Upper lobe of right lung (tissue), 1 donor: Measurements from ENCODE around the gene GP1BB. TPM values are rescaled to one million over a fixed set of nuclear protein-coding genes. Genes with fewer than 3 reads are reported as not detected.

Experiments used
- ATAC-seq: fragments of 200-7000 bp; cut with Tn5 transposase; one replicate; pipeline ENCODE4 v1.9.1; 2020; ENCODE audit warnings: mild to moderate bottlenecking, moderate library complexity
- DNase-seq: peaks from one replicate; pipeline ENCODE4 v3.0.0-alpha.2; 2020
- H3K27ac ChIP-seq: fragments of 200-600 bp; one replicate; pipeline ENCODE4 v1.8.0; 2022
- H3K27me3 ChIP-seq: fragments of 200-600 bp; one replicate; pipeline ENCODE4 v1.8.0; 2022; ENCODE audit warnings: mild to moderate bottlenecking
- H3K36me3 ChIP-seq: fragments of 200-600 bp; one replicate; pipeline ENCODE4 v1.8.0; 2022
- H3K4me1 ChIP-seq: fragments of 200-600 bp; one replicate; pipeline ENCODE4 v1.8.0; 2022
- H3K4me3 ChIP-seq: fragments of 200-600 bp; one replicate; pipeline ENCODE4 v1.8.0; 2022; ENCODE audit warnings: mild to moderate bottlenecking
- H3K9me3 ChIP-seq: fragments of 200-600 bp; one replicate; pipeline ENCODE4 v1.8.0; 2022
- CTCF ChIP-seq: fragments of 200-600 bp; IDR thresholded peaks from one replicate; pipeline ENCODE4 v1.8.0; 2022; ENCODE audit warnings: antibody characterized with exemption
- intact Hi-C: fragments of 100-400 bp; cut with DNase I; formaldehyde crosslinking; loops from one replicate; pipeline ENCODE4 v1.11.0; 2022
- total RNA-seq: library from RNA; stranded (reverse); fragmentation: NEBNext Ultra II Directional; extraction: Animal tissue kit (Norgen Biotek cat#: 25700); gene quantifications from one replicate; pipeline ENCODE4 v1.2.1, GENCODE V29; 2021
- donor health status: DM: no; HTN: yes; CAD: no; lungs with severe emphysema.

GP1BB gene
- total RNA-seq, 1 donor from 2014 or later = 1.3 TPM

- no peak for TF ChIP-seq CTCF
- intact Hi-C loops = no loop called here
- Histone ChIP-seq H3K4me1 (no peaks in the 10 kb centered on the region), H3K9me3 (no peaks in the 10 kb centered on the region), H3K4me3 (no peak overlapping the region), H3K27me3 (peaks cover 14% of the 10 kb centered on the region), H3K27ac (no peak overlapping the region), H3K36me3 (no peaks in the 10 kb centered on the region)
- ATAC-seq (no peak), DNase-seq (peak; percentile 3)
These were observed 32.2 kb upstream of the GP1BB start for GRCh38 chr22:19691007-19691720.

- Histone ChIP-seq H3K27me3 (peaks cover 14% of the 10 kb centered on the region), H3K36me3 (no peaks in the 10 kb centered on the region), H3K9me3 (no peaks in the 10 kb centered on the region), H3K4me3 (no peak overlapping the region), H3K27ac (no peak overlapping the region), H3K4me1 (no peaks in the 10 kb centered on the region)
- peak; percentile 54 for ATAC-seq
- intact Hi-C loops = no loop called here
- no peak for TF ChIP-seq CTCF
- DNase-seq = peak; percentile 63
These were observed 31.5 kb upstream of the GP1BB start for GRCh38 chr22:19691721-19692341.

GRCh38 chr22:19693581-19693980, 29.8 kb upstream of the GP1BB start:
- Histone ChIP-seq H3K36me3 (no peaks in the 10 kb centered on the region), H3K27me3 (peaks cover 6% of the 10 kb centered on the region), H3K27ac (no peak overlapping the region), H3K4me3 (no peak overlapping the region), H3K4me1 (no peaks in the 10 kb centered on the region), H3K9me3 (no peaks in the 10 kb centered on the region)
- intact Hi-C loops = no loop called here
- no peak for TF ChIP-seq CTCF
- peak; percentile 48 for DNase-seq
- ATAC-seq = no peak

- Histone ChIP-seq H3K27ac (no peak overlapping the region), H3K4me1 (no peaks in the 10 kb centered on the region), H3K4me3 (no peak overlapping the region), H3K36me3 (no peaks in the 10 kb centered on the region), H3K27me3 (peaks cover 6% of the 10 kb centered on the region), H3K9me3 (no peaks in the 10 kb centered on the region)
- no peak for ATAC-seq
- intact Hi-C loops = no loop called here
- peak; percentile 30 for DNase-seq
- TF ChIP-seq CTCF = no peak
These were observed 29.2 kb upstream of the GP1BB start for GRCh38 chr22:19693981-19694670.

- intact Hi-C loops = no loop called here
- no peak for TF ChIP-seq CTCF
- peak; percentile 55 for DNase-seq
These were observed 28.6 kb upstream of the GP1BB start for GRCh38 chr22:19694696-19695095.

More at GRCh38 chr22:19694696-19695095, 28.6 kb upstream of the GP1BB start:
- no peak overlapping the region for H3K4me3 ChIP-seq
- H3K4me1 ChIP-seq = no peaks in the 10 kb centered on the region
- peaks cover 6% of the 10 kb centered on the region for H3K27me3 ChIP-seq
- H3K9me3 ChIP-seq = no peaks in the 10 kb centered on the region
- H3K36me3 ChIP-seq = no peaks in the 10 kb centered on the region
- no peak for ATAC-seq
- H3K27ac ChIP-seq = no peak overlapping the region
